Measurements from ENCODE around the gene NOL4L.

Gene NOL4L

DNA sequence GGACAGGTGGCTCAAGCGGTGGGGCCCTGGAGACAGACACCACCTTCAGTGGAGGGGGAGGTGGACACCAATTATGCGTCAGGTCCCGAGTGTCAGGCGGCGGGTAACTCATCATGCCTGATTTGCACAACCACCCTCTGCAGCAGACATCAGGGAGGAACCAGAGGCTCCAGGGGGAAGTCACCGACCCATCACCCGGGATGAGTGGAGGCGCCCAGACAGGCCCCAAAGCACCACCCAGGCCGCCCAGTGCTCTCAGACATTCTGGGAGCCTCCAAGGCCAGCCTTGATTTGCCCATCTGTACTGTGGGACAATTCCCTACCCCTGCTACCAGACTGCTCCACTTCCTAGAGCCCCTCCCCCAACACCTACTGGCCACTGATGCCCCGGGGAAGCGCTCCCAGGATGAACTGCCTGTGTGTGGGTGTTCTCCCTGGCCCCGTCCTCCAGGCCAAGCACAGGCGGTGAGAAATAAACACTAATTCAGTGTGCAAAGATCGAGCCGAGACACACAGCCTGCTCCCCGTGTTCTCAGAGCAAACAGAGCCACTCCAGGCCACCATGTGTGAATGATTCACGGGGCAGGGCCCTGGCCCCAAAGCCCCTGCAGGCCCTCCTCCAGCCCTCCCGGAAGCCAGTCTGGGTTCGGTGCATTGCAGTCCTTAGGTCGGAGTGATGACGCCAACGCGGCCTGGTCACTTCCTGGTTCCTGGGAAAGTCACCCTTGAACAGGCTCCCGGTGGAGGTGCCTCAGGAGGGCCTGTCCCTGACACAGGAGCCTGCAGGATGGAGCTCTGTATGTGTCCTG is 119.8 kb downstream of the NOL4L start:
- peak; percentile 38 for DNase-seq

DNA sequence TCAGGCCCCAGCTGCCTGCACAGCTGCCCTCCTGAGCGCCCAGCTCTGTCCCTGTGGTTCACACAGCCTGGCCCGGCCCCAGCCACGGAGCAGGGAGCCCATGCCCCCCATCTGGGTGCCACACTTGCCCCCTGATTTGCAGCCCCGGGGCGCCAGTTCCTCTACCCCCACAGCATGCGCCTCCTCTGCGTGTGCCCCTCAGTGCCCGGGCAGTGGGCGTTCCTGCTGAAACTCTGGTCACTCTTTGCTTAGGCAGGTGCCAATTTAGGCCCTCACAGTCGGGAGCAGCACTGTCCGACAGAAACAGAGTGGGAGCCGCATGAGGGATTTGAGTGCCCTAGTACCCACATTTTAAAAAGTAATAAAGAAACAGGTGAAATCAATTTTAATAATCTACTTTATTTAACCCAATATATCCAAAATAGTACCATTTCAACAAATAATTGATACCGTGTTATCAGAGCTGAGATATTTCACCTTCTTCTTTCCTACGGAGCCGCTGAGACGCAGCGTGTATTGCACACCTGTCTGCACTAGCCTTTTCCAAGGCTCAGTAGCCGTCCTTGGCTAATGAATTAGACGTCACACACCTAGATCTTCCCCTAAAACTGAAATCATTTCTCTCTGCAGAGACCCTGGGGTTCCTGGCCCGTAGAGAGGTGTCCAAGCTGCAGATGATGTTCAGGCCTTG is 120.6 kb downstream of the NOL4L start:
- no peak for DNase-seq

DNA sequence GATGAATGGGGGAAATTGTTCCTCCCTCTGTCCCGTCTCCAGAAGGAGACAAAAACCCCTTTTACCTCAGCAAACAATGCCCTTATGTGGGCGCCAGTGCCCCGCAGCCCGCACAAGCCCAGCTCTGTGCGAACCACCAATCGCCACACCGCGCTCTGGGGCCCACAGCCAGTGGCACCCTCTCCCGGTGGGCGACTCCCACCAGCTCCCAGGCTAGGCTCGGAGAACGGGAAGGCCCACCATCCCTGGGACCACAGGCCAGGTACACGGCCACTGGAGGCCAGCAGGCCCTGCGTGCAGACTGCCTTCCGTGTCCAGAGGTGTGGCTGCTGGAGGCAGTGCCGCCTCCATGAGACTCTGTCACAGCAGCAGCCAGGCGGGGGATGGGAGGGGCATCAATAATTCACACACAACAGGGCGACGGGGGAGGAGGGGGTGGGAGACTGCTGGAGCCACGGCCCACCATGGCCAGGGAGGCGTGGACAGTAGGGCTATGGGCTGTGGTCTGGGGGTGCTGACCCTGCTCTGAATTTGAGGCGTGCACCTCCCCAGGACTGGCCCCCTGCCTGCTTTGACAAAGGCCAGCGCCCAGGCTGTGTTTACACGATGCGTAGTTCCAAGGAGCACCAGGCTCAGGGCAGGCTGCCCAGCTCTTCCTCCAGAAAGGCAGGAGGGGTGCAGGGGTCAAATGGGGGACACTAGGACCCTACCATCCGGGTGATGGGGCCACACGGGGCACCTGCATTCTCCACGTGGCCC is 121.3 kb downstream of the NOL4L start:
- DNase-seq, result no peak

- DNase-seq, result no peak
These were observed 122.1 kb downstream of the NOL4L start for GRCh38 chr20:32462900-32463641.

DNA sequence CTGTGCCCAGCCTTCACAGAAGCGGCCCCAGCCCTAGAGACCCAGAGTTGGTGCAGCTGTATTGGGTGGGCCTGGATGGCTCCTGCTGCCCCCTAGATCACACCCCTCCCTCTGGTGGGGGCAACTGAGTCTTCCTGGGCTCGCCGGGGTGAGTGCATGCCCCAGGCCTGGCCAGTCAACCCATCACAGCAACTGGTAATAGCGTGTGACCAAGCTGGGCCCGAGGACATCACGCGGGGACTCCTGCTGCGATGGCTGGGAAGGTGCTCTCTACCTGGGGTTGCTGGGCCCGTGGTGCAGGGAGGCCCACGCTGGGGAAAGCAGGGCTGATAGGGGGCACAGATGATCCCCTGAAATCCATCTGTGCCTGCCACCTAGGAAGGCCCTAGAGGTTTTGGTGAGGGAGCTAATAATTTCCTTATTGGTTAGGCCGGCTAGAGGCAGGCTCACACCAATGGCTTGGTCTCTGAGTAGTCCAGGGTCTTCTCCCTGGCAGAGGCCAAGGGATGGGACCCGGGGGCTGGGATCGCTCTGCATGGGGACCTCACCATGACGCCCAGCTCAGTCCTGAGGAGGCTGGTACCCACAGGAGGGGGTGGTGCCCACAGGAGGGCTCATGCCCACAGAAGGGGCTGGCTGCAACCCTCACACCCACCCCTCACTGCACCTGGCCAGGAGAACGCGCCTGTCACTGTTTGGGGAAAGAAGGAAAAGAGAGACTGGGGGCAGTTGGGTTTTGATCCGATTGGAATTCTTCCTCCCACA is 123.1 kb downstream of the NOL4L start:
- no peak for DNase-seq

DNA sequence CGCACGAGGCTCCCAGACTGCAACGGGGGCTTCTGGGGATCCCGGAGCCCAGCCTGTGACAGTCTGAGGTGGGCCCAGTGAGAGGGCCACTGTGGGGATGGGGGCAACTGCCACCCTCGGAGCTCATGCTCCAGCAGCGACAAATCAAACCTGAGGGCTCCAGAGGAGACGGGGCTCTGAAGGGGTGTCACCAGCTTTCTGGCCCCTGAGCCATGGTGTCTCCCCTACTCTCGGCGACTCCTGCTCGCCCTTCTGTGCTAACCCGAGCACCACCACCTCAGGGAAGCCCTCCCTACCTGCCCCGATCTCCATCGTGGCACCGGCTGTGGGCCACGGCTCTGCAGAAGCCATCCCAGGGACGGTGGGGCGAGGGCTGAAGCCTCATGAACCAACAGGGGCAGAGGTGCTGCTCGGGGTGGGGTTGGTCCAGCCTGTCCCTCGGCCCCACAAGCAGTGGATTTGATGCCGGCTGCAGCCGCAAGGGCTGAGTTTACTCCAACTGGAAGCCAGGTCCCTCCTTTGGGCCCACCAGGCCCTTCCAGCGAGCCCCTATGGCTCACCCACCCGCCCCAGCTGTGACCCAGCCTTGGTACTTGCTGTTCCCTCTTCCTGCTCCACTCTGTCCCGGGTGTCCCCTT is 124.3 kb downstream of the NOL4L start:
- no peak for DNase-seq

- no peak for DNase-seq
These were observed 124.9 kb downstream of the NOL4L start for GRCh38 chr20:32460231-32460630.

DNA sequence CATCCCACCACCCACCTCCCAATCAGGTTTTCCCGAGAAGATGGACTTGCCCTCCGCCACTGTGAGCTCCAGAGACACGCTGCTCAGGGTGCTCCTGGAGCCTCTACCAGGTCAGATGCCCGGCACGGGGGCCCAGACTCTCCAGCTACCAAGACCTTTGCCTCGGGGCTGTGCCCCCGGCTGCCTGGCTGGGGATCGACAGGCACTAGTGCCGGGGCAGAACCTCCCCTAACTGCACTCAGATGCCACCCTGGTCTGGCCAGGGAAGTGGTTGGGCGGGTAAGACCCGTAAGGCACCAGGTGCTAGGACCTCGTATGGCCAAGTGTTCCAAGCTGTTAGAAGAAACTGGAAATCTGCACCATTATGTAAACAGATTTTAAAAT is 126.3 kb downstream of the NOL4L start:
- DNase-seq, result no peak

- no peak for DNase-seq
These were observed 126.9 kb downstream of the NOL4L start for GRCh38 chr20:32458061-32458836.

DNA sequence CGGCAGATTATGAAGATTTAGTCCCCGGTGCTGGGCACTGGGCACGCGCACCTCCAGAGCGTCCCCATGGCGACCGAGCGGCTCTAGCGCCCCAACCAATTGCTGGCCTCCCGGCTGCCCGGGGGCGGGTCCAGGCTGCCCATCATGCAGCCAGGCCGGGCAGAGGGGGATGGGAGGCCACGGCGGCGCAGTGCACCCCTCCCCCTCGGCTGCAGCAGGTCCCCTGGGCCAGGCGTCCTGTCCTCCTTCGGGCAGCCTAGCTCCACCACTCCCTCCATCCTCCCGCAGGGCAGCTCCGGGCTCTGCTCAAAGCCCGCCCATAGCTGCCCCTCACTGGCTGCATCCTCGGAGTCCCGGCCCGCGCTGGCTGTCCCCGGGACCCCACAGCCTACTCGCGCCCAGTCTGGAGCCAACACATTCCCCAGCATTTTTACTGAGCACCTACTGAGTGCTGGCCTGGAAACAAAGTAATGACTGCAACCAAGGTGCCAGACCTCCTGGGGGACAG is 127.6 kb downstream of the NOL4L start:
- peak; percentile 55 for DNase-seq

- DNase-seq, result peak; percentile 46
These were observed 128.2 kb downstream of the NOL4L start for GRCh38 chr20:32456869-32457478.

GRCh38 chr20:32455901-32456701 is 129.0 kb downstream of the NOL4L start:
- no peak for DNase-seq

GRCh38 chr20:32455171-32455900 is 129.8 kb downstream of the NOL4L start:
- no peak for DNase-seq

- no peak for DNase-seq
These were observed 130.7 kb downstream of the NOL4L start for GRCh38 chr20:32454164-32455145.

- no peak for DNase-seq
These were observed 131.5 kb downstream of the NOL4L start for GRCh38 chr20:32453467-32454163.

DNA sequence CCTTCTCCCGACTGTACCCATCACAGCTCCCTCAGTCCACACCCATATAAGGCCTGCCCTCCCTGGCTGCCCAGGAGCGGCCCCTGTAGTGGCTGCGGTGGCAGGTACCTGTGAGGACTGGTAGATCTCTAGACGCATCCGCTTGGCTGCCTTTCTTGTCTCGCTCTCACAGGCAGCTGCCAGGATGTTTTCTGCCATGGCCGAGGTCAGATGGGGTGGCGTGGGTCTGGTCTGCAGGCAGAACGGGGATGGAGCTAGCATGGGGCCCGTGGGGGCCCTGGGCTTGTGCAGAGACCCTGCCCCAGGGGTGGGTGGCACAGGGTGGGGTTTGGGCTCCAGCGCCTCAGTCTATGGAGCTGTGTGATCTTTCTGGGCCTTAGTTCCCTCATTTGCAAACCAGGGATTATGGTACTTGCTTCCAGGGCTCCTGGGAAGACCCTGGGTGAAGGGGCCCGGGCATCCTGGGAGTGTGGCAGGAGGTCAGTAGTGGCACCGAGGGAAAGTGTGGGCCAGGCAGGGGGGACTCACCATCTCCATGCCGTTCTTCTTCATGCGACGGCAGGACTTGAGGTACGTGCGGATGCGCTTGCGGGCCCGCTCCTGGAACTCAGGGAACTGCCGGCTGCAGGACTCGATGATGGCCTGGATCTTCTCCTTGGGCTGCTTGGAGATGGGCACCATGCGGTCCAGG is 132.2 kb downstream of the NOL4L start:
- no peak for DNase-seq
